ENCODE data around the gene SLC16A12.

SLC16A12 gene

GRCh38 chr10:89535171-89536012, at the start of gene SLC16A12:
TSS of gene SLC16A12 (minus strand) at chr10:89535594. CDS start at chr10:89462578, 73,016 bp downstream.
- no peak for DNase-seq (ENCODE audit: low read depth)

GRCh38 chr10:89582022-89582421, 46.6 kb upstream of the SLC16A12 start:
- no peak for DNase-seq (ENCODE audit: low read depth)

GRCh38 chr10:89580243-89580642, 44.8 kb upstream of the SLC16A12 start:
- no peak for DNase-seq (ENCODE audit: low read depth)

- DNase-seq (ENCODE audit: low read depth) = no peak
These were observed 41.3 kb upstream of the SLC16A12 start for GRCh38 chr10:89576696-89577095.

GRCh38 chr10:89576022-89576421, 40.6 kb upstream of the SLC16A12 start:
- DNase-seq (ENCODE audit: low read depth) = no peak

- DNase-seq (ENCODE audit: low read depth) = no peak
These were observed 39.6 kb upstream of the SLC16A12 start for GRCh38 chr10:89575031-89575430.

GRCh38 chr10:89574368-89574767, 39.0 kb upstream of the SLC16A12 start:
- DNase-seq (ENCODE audit: low read depth) = peak; percentile 16

- DNase-seq (ENCODE audit: low read depth) = no peak
These were observed 32.3 kb upstream of the SLC16A12 start for GRCh38 chr10:89567576-89568245.

GRCh38 chr10:89566992-89567391, 31.6 kb upstream of the SLC16A12 start:
- DNase-seq (ENCODE audit: low read depth) = no peak

GRCh38 chr10:89566095-89566950, 30.9 kb upstream of the SLC16A12 start:
- no peak for DNase-seq (ENCODE audit: low read depth)

- DNase-seq (ENCODE audit: low read depth) = no peak
These were observed 29.8 kb upstream of the SLC16A12 start for GRCh38 chr10:89565180-89565579.

- peak; percentile 16 for DNase-seq (ENCODE audit: low read depth)
These were observed 28.6 kb upstream of the SLC16A12 start for GRCh38 chr10:89563861-89564478.

- no peak for DNase-seq (ENCODE audit: low read depth)
These were observed 27.9 kb upstream of the SLC16A12 start for GRCh38 chr10:89563311-89563710.

GRCh38 chr10:89556600-89556999, 21.2 kb upstream of the SLC16A12 start:
- DNase-seq (ENCODE audit: low read depth) = no peak

GRCh38 chr10:89555688-89556445, 20.5 kb upstream of the SLC16A12 start:
- peak; percentile 20 for DNase-seq (ENCODE audit: low read depth)

- no peak for DNase-seq (ENCODE audit: low read depth)
These were observed 19.0 kb upstream of the SLC16A12 start for GRCh38 chr10:89554433-89554832.

GRCh38 chr10:89553064-89553734, 17.8 kb upstream of the SLC16A12 start:
- peak; percentile 87 for DNase-seq (ENCODE audit: low read depth)

- DNase-seq (ENCODE audit: low read depth) = no peak
These were observed 16.8 kb upstream of the SLC16A12 start for GRCh38 chr10:89552213-89552612.

GRCh38 chr10:89550509-89550908, 15.1 kb upstream of the SLC16A12 start:
- DNase-seq (ENCODE audit: low read depth) = no peak

- DNase-seq (ENCODE audit: low read depth) = no peak
These were observed 14.1 kb upstream of the SLC16A12 start for GRCh38 chr10:89549510-89549909.

- no peak for DNase-seq (ENCODE audit: low read depth)
These were observed 13.3 kb upstream of the SLC16A12 start for GRCh38 chr10:89548673-89549072.

Measured in fibroblast of gingiva (primary cell).